Type B pancreatic cell (in vitro differentiated cells): Measurements from ENCODE around the gene DQX1. TPM values are rescaled to one million over a fixed set of nuclear protein-coding genes. Genes with fewer than 3 reads are reported as not detected.

Source experiments
- DNase-seq: peaks from one replicate; pipeline ENCODE4 v3.0.0; 2021; ENCODE audit warnings: mixed read lengths; ENCODE audit not compliant: unreplicated experiment; ENCODE audit errors: extremely low spot score
- H3K27ac Mint-ChIP-seq: 2 replicates; pipeline ENCODE4 v1.8.0; 2021; ENCODE audit warnings: mild to moderate bottlenecking, mixed read lengths
- H3K27me3 Mint-ChIP-seq: 2 replicates; pipeline ENCODE4 v1.8.0; 2021; ENCODE audit warnings: mixed read lengths
- H3K36me3 Mint-ChIP-seq: 2 replicates; pipeline ENCODE4 v1.8.0; 2021; ENCODE audit warnings: mixed read lengths
- H3K4me1 Mint-ChIP-seq: one replicate; pipeline ENCODE4 v1.8.0; 2021; ENCODE audit warnings: mixed read lengths; ENCODE audit not compliant: unreplicated experiment
- H3K4me3 Mint-ChIP-seq: 2 replicates; pipeline ENCODE4 v1.8.0; 2021; ENCODE audit warnings: mild to moderate bottlenecking, mixed read lengths
- H3K9me3 Mint-ChIP-seq: 2 replicates; pipeline ENCODE4 v1.8.0; 2021; ENCODE audit warnings: mixed read lengths
- total RNA-seq: library from RNA; stranded (reverse); gene quantifications from 2 replicates; pipeline ENCODE4 v1.2.1, GENCODE V29; 2021; ENCODE audit warnings: low replicate concordance
- TF ChIP-seq, protein P1 (sequence below): fragments of 200-600 bp; sonication (generic); conservative IDR thresholded peaks from 2 replicates; pipeline ENCODE4 v1.5.0; 2021; ENCODE audit warnings: antibody characterized with exemption, mild to moderate bottlenecking

Gene DQX1
- total RNA-seq, 1 donor from 2014 or later, result 1.4 TPM

DNA sequence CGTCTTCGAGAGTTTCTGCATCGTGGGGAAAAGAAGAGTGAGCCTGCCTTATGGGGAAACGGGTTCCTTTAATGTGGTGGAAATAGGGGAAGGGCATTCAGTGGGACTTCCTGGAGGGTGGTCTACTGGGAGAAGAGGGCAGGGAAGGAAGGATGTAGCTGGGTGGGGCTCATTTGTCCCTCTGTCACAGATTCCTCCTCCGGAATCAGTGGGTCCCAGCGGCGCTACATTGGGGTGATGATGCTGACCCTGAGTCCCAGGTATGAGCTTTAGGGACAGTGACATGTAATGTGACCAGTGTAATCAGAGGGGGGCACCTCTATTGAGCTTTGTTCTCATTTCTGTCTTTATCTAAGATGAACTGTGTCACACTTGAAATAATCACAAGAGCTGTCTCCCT is 5.6 kb upstream of the DQX1 start:
- Mint-ChIP-seq H3K27ac (no peak overlapping the region), H3K27me3 (no peaks in the 10 kb centered on the region), H3K9me3 (no peaks in the 10 kb centered on the region), H3K36me3 (peaks cover 8% of the 10 kb centered on the region), H3K4me3 (peak overlapping the region; percentile 98), H3K4me1 (peaks cover 22% of the 10 kb centered on the region)
- no peak for DNase-seq
- TF ChIP-seq, protein P1, sequence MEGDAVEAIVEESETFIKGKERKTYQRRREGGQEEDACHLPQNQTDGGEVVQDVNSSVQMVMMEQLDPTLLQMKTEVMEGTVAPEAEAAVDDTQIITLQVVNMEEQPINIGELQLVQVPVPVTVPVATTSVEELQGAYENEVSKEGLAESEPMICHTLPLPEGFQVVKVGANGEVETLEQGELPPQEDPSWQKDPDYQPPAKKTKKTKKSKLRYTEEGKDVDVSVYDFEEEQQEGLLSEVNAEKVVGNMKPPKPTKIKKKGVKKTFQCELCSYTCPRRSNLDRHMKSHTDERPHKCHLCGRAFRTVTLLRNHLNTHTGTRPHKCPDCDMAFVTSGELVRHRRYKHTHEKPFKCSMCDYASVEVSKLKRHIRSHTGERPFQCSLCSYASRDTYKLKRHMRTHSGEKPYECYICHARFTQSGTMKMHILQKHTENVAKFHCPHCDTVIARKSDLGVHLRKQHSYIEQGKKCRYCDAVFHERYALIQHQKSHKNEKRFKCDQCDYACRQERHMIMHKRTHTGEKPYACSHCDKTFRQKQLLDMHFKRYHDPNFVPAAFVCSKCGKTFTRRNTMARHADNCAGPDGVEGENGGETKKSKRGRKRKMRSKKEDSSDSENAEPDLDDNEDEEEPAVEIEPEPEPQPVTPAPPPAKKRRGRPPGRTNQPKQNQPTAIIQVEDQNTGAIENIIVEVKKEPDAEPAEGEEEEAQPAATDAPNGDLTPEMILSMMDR, result no peak

DNA sequence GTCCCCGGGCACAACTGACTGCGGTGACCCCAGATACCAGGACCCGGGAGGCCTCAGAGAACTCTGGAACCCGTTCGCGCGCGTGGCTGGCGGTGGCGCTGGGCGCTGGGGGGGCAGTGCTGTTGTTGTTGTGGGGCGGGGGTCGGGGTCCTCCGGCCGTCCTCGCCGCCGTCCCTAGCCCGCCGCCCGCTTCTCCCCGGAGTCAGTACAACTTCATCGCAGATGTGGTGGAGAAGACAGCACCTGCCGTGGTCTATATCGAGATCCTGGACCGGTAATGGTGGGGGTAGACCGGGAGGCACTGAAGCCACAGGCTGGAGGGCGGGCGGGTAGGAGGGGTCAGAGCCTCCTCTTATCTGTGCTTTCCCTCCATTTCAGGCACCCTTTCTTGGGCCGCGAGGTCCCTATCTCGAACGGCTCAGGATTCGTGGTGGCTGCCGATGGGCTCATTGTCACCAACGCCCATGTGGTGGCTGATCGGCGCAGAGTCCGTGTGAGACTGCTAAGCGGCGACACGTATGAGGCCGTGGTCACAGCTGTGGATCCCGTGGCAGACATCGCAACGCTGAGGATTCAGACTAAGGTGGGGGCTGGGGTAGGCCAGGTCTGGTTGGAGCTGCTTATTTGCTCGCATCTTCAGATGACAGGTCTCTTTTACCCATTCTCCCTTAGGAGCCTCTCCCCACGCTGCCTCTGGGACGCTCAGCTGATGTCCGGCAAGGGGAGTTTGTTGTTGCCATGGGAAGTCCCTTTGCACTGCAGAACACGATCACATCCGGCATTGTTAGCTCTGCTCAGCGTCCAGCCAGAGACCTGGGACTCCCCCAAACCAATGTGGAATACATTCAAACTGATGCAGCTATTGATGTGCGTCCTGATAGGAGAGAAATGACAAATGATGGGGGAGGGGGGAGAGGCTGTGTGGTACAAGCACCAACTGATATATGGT is 4.5 kb upstream of the DQX1 start:
- TF ChIP-seq, protein P1, result no peak
- no peak for DNase-seq
- no peaks in the 10 kb centered on the region for H3K27me3 Mint-ChIP-seq
- H3K36me3 Mint-ChIP-seq, result peaks cover 17% of the 10 kb centered on the region
- peak overlapping the region; percentile 98 for H3K4me3 Mint-ChIP-seq
- H3K4me1 Mint-ChIP-seq, result peaks cover 29% of the 10 kb centered on the region
- H3K9me3 Mint-ChIP-seq, result no peaks in the 10 kb centered on the region
- peak overlapping the region; percentile 70 for H3K27ac Mint-ChIP-seq

DNA sequence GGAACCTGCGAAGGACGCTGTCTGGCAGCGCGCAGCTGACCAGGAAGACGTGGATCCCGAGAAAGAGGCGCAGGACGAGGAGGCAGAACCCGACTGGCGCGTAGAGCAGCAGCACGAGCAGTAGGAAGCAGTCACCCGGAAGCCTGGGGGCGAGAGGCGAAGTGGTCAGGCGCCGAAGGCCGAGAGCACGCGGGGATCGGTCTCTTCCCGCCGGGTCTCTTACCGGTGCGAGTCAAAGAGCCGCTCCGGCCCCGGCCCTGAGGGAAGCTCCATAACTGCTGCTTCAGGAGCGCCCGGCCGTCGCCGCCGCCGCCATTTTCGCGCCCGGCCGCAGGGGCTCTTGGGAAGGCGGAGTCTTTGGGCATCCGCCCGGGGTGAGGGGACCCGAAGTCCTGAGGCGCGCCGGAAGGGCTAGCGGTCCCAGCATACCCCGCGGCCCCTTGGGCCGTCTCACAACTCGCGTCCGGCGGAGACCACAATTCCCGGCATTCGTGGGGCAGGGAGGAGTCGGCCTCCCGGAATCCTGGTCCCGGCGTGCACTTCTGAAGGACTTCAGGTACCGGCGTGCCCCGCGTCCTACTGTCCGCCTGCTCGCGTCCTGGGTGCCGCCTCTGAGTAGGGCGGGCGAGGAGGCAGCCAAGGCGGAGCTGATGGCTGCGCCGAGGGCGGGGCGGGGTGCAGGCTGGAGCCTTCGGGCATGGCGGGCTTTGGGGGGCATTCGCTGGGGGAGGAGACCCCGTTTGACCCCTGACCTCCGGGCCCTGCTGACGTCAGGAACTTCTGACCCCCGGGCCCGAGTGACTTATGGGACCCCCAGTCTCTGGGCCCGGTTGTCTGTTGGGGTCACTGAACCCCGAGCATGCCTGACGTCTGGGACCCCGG is 3.6 kb upstream of the DQX1 start, which contains the start of the genes AUP1 and HTRA2:
TSS of gene AUP1 (minus strand) at position 350 of the 882 bp plus-strand sequence. CDS start at position 273, 77 bp downstream.
TSS of gene HTRA2 (plus strand) at position 577 of the 882 bp plus-strand sequence. CDS start at position 651, 74 bp downstream.
- Mint-ChIP-seq H3K4me3 (peak within 1 kb of the TSS; percentile 98), H3K27ac (peak within 1 kb of the TSS; percentile 89), H3K27me3 (no peaks in the 10 kb centered on the region), H3K9me3 (no peaks in the 10 kb centered on the region), H3K36me3 (peaks cover 17% of the 10 kb centered on the region), H3K4me1 (peaks cover 29% of the 10 kb centered on the region)
- TF ChIP-seq, protein P1, result no peak
- peak; percentile 98 for DNase-seq

DNA sequence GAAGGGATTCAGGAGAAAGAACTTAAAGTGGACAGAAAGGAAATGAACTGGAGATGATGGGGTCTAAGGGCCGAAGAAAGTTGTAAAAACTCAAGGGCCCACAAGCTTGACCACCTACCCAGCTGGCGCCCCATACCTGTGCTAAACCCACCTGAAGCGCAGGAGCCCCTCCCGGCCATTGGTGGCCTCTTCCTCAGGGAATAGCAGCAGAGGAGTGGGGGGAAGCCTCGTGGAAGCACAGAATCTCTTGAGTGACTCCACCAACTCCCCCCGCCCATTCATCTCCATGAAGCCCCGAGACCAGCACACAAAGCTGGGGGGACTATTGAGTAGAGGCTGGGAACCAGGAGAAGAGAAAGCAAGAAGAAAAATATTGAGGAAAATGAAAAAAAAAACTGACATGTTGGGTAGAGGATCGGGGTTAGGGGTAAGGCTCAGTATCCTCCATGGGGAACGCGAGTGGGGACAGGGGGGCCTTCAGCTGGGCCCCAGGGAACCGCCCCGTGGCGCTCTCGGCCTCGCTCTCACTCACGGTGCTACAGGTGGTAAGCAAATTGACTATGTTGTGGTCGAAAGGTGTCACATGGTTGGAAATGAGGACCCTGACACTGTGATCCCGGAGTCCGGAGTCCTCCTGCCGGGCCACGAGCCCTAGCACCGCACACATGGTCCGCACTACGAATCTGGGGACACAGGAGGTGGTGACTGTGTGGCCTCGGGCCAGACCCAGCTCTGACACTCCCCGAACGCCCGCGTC is 2.7 kb upstream of the DQX1 start:
- H3K27me3 Mint-ChIP-seq, result peaks cover 2% of the 10 kb centered on the region
- H3K36me3 Mint-ChIP-seq, result peaks cover 17% of the 10 kb centered on the region
- peak overlapping the region; percentile 98 for H3K4me3 Mint-ChIP-seq
- peak overlapping the region; percentile 89 for H3K27ac Mint-ChIP-seq
- TF ChIP-seq, protein P1, result no peak
- H3K9me3 Mint-ChIP-seq, result no peaks in the 10 kb centered on the region
- DNase-seq, result no peak
- H3K4me1 Mint-ChIP-seq, result peaks cover 29% of the 10 kb centered on the region

DNA sequence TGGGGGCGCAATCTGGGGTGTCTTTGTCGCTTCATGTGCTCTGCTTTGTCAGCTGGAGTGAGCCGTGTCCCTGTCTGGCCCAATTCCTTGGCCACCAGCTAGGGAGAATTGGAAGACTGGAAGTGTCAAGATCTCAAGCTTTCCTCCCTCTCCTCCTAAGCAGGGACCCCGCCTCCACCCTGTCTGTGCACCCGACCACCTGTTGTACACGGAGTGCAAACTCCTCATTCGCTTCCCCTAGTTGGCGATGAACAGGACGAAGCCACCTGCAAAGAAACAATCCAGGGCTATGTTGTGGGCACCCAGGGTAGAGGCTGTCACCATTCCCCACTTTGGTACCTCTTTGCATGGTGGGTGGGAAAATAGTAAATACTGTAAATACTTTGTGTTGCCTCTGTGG is 1.7 kb upstream of the DQX1 start:
- TF ChIP-seq, protein P1, result no peak
- Mint-ChIP-seq H3K27ac (peak overlapping the region; percentile 55), H3K4me1 (peaks cover 29% of the 10 kb centered on the region), H3K27me3 (peaks cover 10% of the 10 kb centered on the region), H3K9me3 (no peaks in the 10 kb centered on the region), H3K4me3 (peak overlapping the region; percentile 98), H3K36me3 (peaks cover 17% of the 10 kb centered on the region)
- no peak for DNase-seq
